GM19372 (cell line): ENCODE data around the gene HEPACAM.

Experiments used
- ATAC-seq: cut with Tn5 transposase; IDR thresholded peaks from one replicate; pipeline ENCODE4 v1.9.1; 2021; ENCODE audit warnings: mild to moderate bottlenecking, low read depth, moderate library complexity; ENCODE audit not compliant: unreplicated experiment

The HEPACAM gene

GRCh38 chr11:124872280-124872679, 63.6 kb downstream of the HEPACAM start:
- no peak for ATAC-seq

- no peak for ATAC-seq
These were observed 65.4 kb downstream of the HEPACAM start for GRCh38 chr11:124870430-124870829.

GRCh38 chr11:124869856-124870387, 65.9 kb downstream of the HEPACAM start:
- ATAC-seq = no peak

- ATAC-seq = no peak
These were observed 66.5 kb downstream of the HEPACAM start for GRCh38 chr11:124869331-124869730.
